Left ventricle myocardium inferior (tissue), 1 donor: ENCODE results near the gene GUCY2D. TPM values are rescaled to one million over a fixed set of nuclear protein-coding genes. Genes with fewer than 3 reads are reported as not detected.

Experiments used
- DNase-seq: peaks from one replicate; pipeline ENCODE4 v3.0.0-alpha.2; 2020
- H3K27ac ChIP-seq: fragments of 200-600 bp; replicated peaks from 2 replicates; pipeline ENCODE4 v1.8.0; 2021
- H3K27me3 ChIP-seq: fragments of 200-600 bp; 2 replicates; pipeline ENCODE4 v1.8.0; 2021; ENCODE audit warnings: low read depth
- H3K36me3 ChIP-seq: fragments of 200-600 bp; 2 replicates; pipeline ENCODE4 v1.8.0; 2021
- H3K4me1 ChIP-seq: fragments of 200-600 bp; 2 replicates; pipeline ENCODE4 v1.8.0; 2021
- H3K4me3 ChIP-seq: fragments of 200-600 bp; 2 replicates; pipeline ENCODE4 v1.8.0; 2021; ENCODE audit warnings: mild to moderate bottlenecking, moderate library complexity
- H3K9me3 ChIP-seq: fragments of 200-600 bp; replicated peaks from 2 replicates; pipeline ENCODE4 v1.8.0; 2021
- CTCF ChIP-seq: fragments of 200-600 bp; IDR thresholded peaks from 2 replicates; pipeline ENCODE4 v1.8.0; 2021; ENCODE audit warnings: antibody characterized with exemption, mild to moderate bottlenecking, borderline replicate concordance
- intact Hi-C: fragments of 100-400 bp; cut with micrococcal nuclease; formaldehyde crosslinking; loops from one replicate; pipeline ENCODE4 v1.11.0; 2022
- total RNA-seq: library from RNA; stranded (reverse); fragmentation: NEBNext Ultra II Directional; extraction: Animal tissue kit (Norgen Biotek cat#: 25700); gene quantifications from one replicate; pipeline ENCODE4 v1.2.1, GENCODE V29; 2021
- donor health status: DM: no; HTN: yes; CAD: no; lungs with severe emphysema.

Gene GUCY2D
- total RNA-seq, 1 donor from 2014 or later = not detected

DNA sequence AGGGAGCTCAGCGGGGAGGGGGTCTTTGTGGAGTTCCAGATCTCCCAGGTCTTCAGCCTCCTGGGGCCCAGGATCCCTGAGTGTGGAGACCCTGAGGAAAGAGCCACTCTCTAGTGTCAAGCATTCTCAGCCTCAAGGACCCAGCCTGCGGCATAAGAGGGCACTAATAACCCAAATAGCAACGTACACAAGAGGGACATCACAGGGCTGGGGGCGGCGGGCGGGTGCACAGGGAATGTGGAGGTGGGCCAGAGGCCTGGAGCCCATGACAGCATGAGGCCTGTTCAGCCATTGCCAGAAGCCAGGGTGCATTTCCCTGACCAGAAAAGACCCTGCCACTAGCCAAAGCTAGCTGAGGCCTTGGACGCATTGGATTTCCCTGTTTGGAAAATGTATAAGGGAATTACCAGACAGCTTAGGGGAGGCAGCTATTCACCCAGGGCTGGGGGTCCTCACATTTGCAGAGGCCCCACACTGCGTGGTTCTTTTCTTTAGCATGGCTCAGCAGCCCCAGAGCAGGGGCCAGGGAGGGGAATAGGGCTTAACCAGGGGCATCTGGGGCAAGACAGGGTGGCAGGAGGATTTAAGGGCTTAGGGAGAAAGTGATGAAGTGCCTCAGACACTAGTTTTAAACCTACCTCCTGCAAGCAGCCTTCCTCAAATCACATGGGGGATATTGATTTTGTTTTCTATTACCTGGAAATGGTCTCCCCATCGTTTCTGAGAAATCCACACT is 22.9 kb downstream of the GUCY2D start:
- no peak for DNase-seq
- intact Hi-C loops = no loop called here
- no peak for TF ChIP-seq CTCF
- Histone ChIP-seq H3K27ac (no peak overlapping the region), H3K9me3 (no peaks in the 10 kb centered on the region), H3K36me3 (no peaks in the 10 kb centered on the region), H3K27me3 (peaks cover 32% of the 10 kb centered on the region), H3K4me1 (no peaks in the 10 kb centered on the region), H3K4me3 (no peak overlapping the region)

GRCh38 chr17:8029121-8029520 is 26.7 kb downstream of the GUCY2D start:
- H3K4me1 ChIP-seq = no peaks in the 10 kb centered on the region
- no peak for DNase-seq
- no peaks in the 10 kb centered on the region for H3K36me3 ChIP-seq
- no peak overlapping the region for H3K4me3 ChIP-seq
- intact Hi-C loops = no loop called here
- peaks cover 62% of the 10 kb centered on the region for H3K27me3 ChIP-seq
- H3K9me3 ChIP-seq = no peaks in the 10 kb centered on the region
- no peak for TF ChIP-seq CTCF
- no peak overlapping the region for H3K27ac ChIP-seq

- no peak for DNase-seq
- no peak for TF ChIP-seq CTCF
- Histone ChIP-seq H3K4me3 (no peak overlapping the region), H3K27me3 (peaks cover 78% of the 10 kb centered on the region), H3K9me3 (no peaks in the 10 kb centered on the region), H3K4me1 (no peaks in the 10 kb centered on the region), H3K27ac (no peak overlapping the region), H3K36me3 (no peaks in the 10 kb centered on the region)
- intact Hi-C loops = no loop called here
Observed at GRCh38 chr17:8031261-8031661, 28.8 kb downstream of the GUCY2D start.

- no peaks in the 10 kb centered on the region for H3K9me3 ChIP-seq
- intact Hi-C loops = no loop called here
- no peaks in the 10 kb centered on the region for H3K4me1 ChIP-seq
- H3K4me3 ChIP-seq = no peak overlapping the region
- DNase-seq = no peak
- peaks cover 84% of the 10 kb centered on the region for H3K27me3 ChIP-seq
- H3K27ac ChIP-seq = no peak overlapping the region
- H3K36me3 ChIP-seq = no peaks in the 10 kb centered on the region
- no peak for TF ChIP-seq CTCF
Observed at GRCh38 chr17:8031950-8032349, 29.5 kb downstream of the GUCY2D start.

- no peaks in the 10 kb centered on the region for H3K36me3 ChIP-seq
- H3K4me1 ChIP-seq = no peaks in the 10 kb centered on the region
- no peak overlapping the region for H3K27ac ChIP-seq
- H3K27me3 ChIP-seq = peaks cover 84% of the 10 kb centered on the region
- intact Hi-C loops = no loop called here
- no peak overlapping the region for H3K4me3 ChIP-seq
- no peak for TF ChIP-seq CTCF
- no peaks in the 10 kb centered on the region for H3K9me3 ChIP-seq
- DNase-seq = no peak
Observed at GRCh38 chr17:8032442-8032841, 30.0 kb downstream of the GUCY2D start.
